WERI-Rb-1 (cell line): ENCODE results near the gene HECTD4.
A peak's percentile ranks its signal among the peaks of the same experiment; 100 is the strongest.

Source experiments
- DNase-seq: peaks from one replicate; pipeline ENCODE4 v3.0.0-alpha.2; 2020
- H3K27ac ChIP-seq: fragments of 250-450 bp; sonication (Bioruptor Pico); 2 replicates; pipeline ENCODE4 v1.5.1; 2020; ENCODE audit warnings: mild to moderate bottlenecking, moderate library complexity
- H3K27me3 ChIP-seq: fragments of 250-450 bp; sonication (Bioruptor Pico); 2 replicates; pipeline ENCODE4 v1.5.1; 2021; ENCODE audit warnings: mild to moderate bottlenecking, low read depth, moderate library complexity; ENCODE audit not compliant: insufficient read depth, severe bottlenecking
- H3K36me3 ChIP-seq: fragments of 250-450 bp; sonication (Bioruptor Pico); 2 replicates; pipeline ENCODE4 v1.5.1; 2020; ENCODE audit warnings: mild to moderate bottlenecking, moderate library complexity
- H3K4me3 ChIP-seq: 2 replicates; pipeline ENCODE4 v1.5.1; 2011; ENCODE audit warnings: low read depth, mild to moderate bottlenecking, control low read depth, low read length
- H3K9me3 ChIP-seq: fragments of 250-450 bp; sonication (Bioruptor Pico); 2 replicates; pipeline ENCODE4 v1.5.1; 2021; ENCODE audit warnings: mild to moderate bottlenecking, moderate library complexity; ENCODE audit not compliant: severe bottlenecking
- TF ChIP-seq, protein P1 (sequence below): IDR thresholded peaks from 2 replicates; pipeline ENCODE4 v1.5.1; 2011; ENCODE audit warnings: low read depth, mild to moderate bottlenecking, control low read depth, inconsistent platforms, low read length

The HECTD4 gene

GRCh38 chr12:112133418-112133817 is 248.8 kb downstream of the HECTD4 start:
- no peaks in the 10 kb centered on the region for H3K9me3 ChIP-seq
- H3K27me3 ChIP-seq = no peaks in the 10 kb centered on the region
- TF ChIP-seq, protein P1, sequence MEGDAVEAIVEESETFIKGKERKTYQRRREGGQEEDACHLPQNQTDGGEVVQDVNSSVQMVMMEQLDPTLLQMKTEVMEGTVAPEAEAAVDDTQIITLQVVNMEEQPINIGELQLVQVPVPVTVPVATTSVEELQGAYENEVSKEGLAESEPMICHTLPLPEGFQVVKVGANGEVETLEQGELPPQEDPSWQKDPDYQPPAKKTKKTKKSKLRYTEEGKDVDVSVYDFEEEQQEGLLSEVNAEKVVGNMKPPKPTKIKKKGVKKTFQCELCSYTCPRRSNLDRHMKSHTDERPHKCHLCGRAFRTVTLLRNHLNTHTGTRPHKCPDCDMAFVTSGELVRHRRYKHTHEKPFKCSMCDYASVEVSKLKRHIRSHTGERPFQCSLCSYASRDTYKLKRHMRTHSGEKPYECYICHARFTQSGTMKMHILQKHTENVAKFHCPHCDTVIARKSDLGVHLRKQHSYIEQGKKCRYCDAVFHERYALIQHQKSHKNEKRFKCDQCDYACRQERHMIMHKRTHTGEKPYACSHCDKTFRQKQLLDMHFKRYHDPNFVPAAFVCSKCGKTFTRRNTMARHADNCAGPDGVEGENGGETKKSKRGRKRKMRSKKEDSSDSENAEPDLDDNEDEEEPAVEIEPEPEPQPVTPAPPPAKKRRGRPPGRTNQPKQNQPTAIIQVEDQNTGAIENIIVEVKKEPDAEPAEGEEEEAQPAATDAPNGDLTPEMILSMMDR = no peak
- H3K36me3 ChIP-seq = peaks cover 22% of the 10 kb centered on the region
- H3K27ac ChIP-seq = no peak overlapping the region
- DNase-seq = no peak
- H3K4me3 ChIP-seq = no peak overlapping the region

- TF ChIP-seq, protein P1 = no peak
- no peak overlapping the region for H3K4me3 ChIP-seq
- H3K27me3 ChIP-seq = no peaks in the 10 kb centered on the region
- no peaks in the 10 kb centered on the region for H3K9me3 ChIP-seq
- no peak overlapping the region for H3K27ac ChIP-seq
- peaks cover 15% of the 10 kb centered on the region for H3K36me3 ChIP-seq
- no peak for DNase-seq
Measured at GRCh38 chr12:112131686-112132085, 250.5 kb downstream of the HECTD4 start.

GRCh38 chr12:112130441-112130998 is 251.7 kb downstream of the HECTD4 start:
- DNase-seq = no peak
- Histone ChIP-seq H3K27ac (no peak overlapping the region), H3K9me3 (no peaks in the 10 kb centered on the region), H3K27me3 (no peaks in the 10 kb centered on the region), H3K36me3 (peaks cover 9% of the 10 kb centered on the region), H3K4me3 (no peak overlapping the region)
- TF ChIP-seq, protein P1 = no peak

GRCh38 chr12:112126911-112127310 is 255.3 kb downstream of the HECTD4 start:
- Histone ChIP-seq H3K36me3 (no peaks in the 10 kb centered on the region), H3K27me3 (no peaks in the 10 kb centered on the region), H3K27ac (no peak overlapping the region), H3K4me3 (no peak overlapping the region), H3K9me3 (no peaks in the 10 kb centered on the region)
- DNase-seq = no peak
- TF ChIP-seq, protein P1 = no peak

- H3K27ac ChIP-seq = peak overlapping the region; percentile 35
- H3K36me3 ChIP-seq = no peaks in the 10 kb centered on the region
- TF ChIP-seq, protein P1 = no peak
- DNase-seq = no peak
- no peaks in the 10 kb centered on the region for H3K9me3 ChIP-seq
- H3K4me3 ChIP-seq = peak overlapping the region; percentile 86
- H3K27me3 ChIP-seq = no peaks in the 10 kb centered on the region
Measured at GRCh38 chr12:112126000-112126438, 256.2 kb downstream of the HECTD4 start.
